ENCODE results near the gene IQSEC3. TPM values are rescaled to one million over a fixed set of nuclear protein-coding genes. Genes with fewer than 3 reads are reported as not detected.

The IQSEC3 gene
- total and polyA plus RNA-seq, 11 donors = 0.29 to 3.2 (median 1.5) TPM

GRCh38 chr12:162467-163307 lies 96.1 kb downstream of the IQSEC3 start:
- intact Hi-C loops (cut with DNase I) = no loop called here
- Histone ChIP-seq H3K27me3 (no peaks in the 10 kb centered on the region), H3K4me3 (no peak overlapping the region), H3K9me3 (no peaks in the 10 kb centered on the region), H3K4me1 (peaks cover 0 to 16% (median 5%) of the 10 kb centered on the region in 12 donors), H3K36me3 (peaks cover 0 to 17% (median 0%) of the 10 kb centered on the region in 9 donors), H3K27ac (no peak overlapping the region)
- ATAC-seq = no peak
- DNase-seq = peak in 1 of 5 donors; percentile 32
- TF ChIP-seq POLR2A (IDR thresholded peaks at IDR 0.05) = no peak
- TF ChIP-seq, protein P1, sequence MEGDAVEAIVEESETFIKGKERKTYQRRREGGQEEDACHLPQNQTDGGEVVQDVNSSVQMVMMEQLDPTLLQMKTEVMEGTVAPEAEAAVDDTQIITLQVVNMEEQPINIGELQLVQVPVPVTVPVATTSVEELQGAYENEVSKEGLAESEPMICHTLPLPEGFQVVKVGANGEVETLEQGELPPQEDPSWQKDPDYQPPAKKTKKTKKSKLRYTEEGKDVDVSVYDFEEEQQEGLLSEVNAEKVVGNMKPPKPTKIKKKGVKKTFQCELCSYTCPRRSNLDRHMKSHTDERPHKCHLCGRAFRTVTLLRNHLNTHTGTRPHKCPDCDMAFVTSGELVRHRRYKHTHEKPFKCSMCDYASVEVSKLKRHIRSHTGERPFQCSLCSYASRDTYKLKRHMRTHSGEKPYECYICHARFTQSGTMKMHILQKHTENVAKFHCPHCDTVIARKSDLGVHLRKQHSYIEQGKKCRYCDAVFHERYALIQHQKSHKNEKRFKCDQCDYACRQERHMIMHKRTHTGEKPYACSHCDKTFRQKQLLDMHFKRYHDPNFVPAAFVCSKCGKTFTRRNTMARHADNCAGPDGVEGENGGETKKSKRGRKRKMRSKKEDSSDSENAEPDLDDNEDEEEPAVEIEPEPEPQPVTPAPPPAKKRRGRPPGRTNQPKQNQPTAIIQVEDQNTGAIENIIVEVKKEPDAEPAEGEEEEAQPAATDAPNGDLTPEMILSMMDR (IDR thresholded peaks at IDR 0.05) = no peak
- WGBS, 4 donors = 80 to 83% (median 82%) methylated on average over 14 to 18 of the region's 18 CpGs

GRCh38 chr12:163406-163986 lies 96.9 kb downstream of the IQSEC3 start:
- Histone ChIP-seq H3K27me3 (no peaks in the 10 kb centered on the region), H3K36me3 (peaks cover 0 to 14% (median 0%) of the 10 kb centered on the region in 9 donors), H3K27ac (no peak overlapping the region), H3K4me3 (no peak overlapping the region), H3K9me3 (no peaks in the 10 kb centered on the region), H3K4me1 (peaks cover 0 to 23% (median 7%) of the 10 kb centered on the region in 12 donors)
- DNase-seq (no peak), ATAC-seq (no peak)
- TF ChIP-seq, protein P1 (IDR thresholded peaks at IDR 0.05) = no peak
- no peak for TF ChIP-seq POLR2A (IDR thresholded peaks at IDR 0.05)
- WGBS, 4 donors = 93 to 97% (median 94%) methylated on average over 23 to 26 of the region's 26 CpGs
- intact Hi-C loops (cut with DNase I) = no loop called here

DNA sequence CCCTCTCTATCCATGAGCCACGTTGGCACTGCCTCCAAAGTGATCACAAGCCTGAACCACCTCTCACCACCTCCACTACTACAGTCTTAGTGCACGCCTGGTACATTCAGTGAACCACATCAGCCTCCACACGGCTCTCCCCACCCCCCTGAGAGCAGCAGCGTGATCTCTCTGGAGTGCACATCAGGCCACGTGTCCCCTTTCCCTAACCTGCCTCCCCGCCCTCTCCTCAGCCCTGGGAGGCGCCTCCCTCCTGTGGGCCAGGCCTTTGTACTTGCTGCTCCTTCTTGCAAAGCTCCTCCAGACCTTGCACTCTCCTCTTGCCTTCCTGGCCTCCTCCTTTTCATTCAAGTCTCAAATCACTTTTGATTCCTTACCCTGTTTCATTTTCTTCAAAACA lies 97.6 kb downstream of the IQSEC3 start:
- 82 to 90% (median 88%) methylated on average over 7 of the region's 7 CpGs for WGBS, 4 donors
- intact Hi-C loops (cut with DNase I) = no loop called here
- no peak for DNase-seq

More for the DNA sequence above, 97.6 kb downstream of the IQSEC3 start:
- Histone ChIP-seq H3K27ac (no peak overlapping the region), H3K9me3 (no peaks in the 10 kb centered on the region), H3K4me1 (peaks cover 0 to 29% (median 8%) of the 10 kb centered on the region in 12 donors), H3K27me3 (no peaks in the 10 kb centered on the region), H3K36me3 (peaks cover 0 to 14% (median 0%) of the 10 kb centered on the region in 9 donors), H3K4me3 (no peak overlapping the region)
- ATAC-seq = no peak
- TF ChIP-seq, protein P1 (IDR thresholded peaks at IDR 0.05) = no peak
- no peak for TF ChIP-seq POLR2A (IDR thresholded peaks at IDR 0.05)

All from heart left ventricle (tissue), 16 donors.